GM19468 (cell line): ENCODE data around the gene CMKLR1.

ENCODE experiments used
- ATAC-seq: cut with Tn5 transposase; IDR thresholded peaks from one replicate; pipeline ENCODE4 v1.9.1; 2021; ENCODE audit warnings: mild to moderate bottlenecking, moderate library complexity, moderate number of reproducible peaks; ENCODE audit not compliant: unreplicated experiment; ENCODE audit errors: extremely low read depth

Gene CMKLR1

GRCh38 chr12:108318472-108319275 is 20.4 kb downstream of the CMKLR1 start:
- ATAC-seq = no peak

GRCh38 chr12:108317308-108318234 is 21.5 kb downstream of the CMKLR1 start:
- ATAC-seq = no peak

GRCh38 chr12:108316176-108317086 is 22.7 kb downstream of the CMKLR1 start:
- no peak for ATAC-seq

GRCh38 chr12:108315486-108316105 is 23.5 kb downstream of the CMKLR1 start:
- no peak for ATAC-seq

DNA sequence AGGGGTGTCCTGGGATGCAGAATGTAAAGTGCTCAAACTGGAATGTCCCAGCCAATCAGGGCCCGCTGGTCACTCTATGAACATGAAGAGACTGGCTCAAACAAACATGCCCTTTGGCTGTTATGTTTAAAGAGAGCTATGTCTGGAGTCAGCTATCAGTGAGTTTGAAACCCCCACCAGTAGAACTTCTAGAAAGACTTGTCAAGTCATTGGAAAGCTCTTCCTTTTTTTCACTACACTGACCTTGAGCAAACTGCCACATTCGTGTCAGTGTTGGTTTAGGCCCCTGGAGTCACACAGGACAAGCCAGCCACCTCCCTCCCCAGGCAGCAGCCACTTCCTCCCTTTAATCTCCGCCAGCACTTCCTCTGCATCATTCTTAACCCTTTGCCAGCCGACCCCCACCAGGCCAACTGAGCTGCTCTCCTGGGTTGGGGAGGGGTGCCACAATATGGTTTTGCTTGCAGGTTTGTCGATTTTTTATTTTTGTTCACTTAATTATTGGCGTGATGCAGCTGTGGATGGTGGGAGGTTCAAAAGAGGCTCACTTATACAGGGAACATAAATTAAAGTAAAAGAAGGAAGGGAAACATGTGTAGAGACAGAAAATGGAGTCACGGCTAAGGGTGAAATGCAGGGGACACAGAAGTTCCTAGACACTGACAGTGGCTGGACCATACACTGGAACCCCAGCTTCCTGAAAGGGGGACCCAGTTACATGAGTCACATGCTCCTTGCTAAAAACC is 25.3 kb downstream of the CMKLR1 start:
- ATAC-seq = no peak

- ATAC-seq = no peak
These were observed 25.9 kb downstream of the CMKLR1 start for GRCh38 chr12:108313241-108313605.

GRCh38 chr12:108312693-108313189 is 26.4 kb downstream of the CMKLR1 start:
- ATAC-seq = no peak

- no peak for ATAC-seq
These were observed 26.9 kb downstream of the CMKLR1 start for GRCh38 chr12:108312073-108312659.

- no peak for ATAC-seq
These were observed 27.5 kb downstream of the CMKLR1 start for GRCh38 chr12:108311605-108312004.

- ATAC-seq = no peak
These were observed 28.6 kb downstream of the CMKLR1 start for GRCh38 chr12:108310489-108310888.

- ATAC-seq = no peak
These were observed 29.3 kb downstream of the CMKLR1 start for GRCh38 chr12:108309674-108310312.

DNA sequence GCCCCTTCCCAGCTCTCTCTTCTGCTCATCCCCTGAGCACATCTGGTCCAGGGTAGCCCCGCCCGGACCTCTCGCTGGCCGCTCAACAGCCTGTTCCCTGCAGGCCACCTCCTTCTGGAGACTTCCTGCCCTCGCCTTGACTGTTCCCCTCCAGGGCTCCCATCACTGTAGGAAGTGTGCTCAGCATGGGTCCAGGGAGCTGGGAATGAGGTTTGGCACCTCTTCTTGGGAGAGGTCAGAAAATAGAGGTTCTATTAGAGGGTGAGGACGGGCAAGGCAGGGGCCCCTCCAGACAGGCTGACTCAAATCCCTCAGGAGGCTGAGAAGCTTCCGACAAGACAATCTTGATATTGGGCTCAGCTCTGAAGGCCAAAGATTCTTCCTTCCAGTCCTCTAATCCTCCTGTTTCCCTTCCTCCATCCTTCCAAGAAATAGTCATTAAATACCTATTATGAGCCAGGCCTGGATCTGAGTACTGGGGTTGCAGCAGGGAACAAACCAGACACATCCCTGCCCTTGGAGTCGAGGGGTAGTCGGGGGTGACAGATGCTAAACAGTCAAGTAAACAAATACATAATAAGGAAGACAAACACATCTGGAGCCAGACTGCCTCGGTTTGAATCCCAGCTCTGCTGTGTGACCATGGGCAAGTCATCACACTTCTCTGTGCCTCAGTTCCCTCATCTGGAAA is 30.6 kb downstream of the CMKLR1 start:
- no peak for ATAC-seq

DNA sequence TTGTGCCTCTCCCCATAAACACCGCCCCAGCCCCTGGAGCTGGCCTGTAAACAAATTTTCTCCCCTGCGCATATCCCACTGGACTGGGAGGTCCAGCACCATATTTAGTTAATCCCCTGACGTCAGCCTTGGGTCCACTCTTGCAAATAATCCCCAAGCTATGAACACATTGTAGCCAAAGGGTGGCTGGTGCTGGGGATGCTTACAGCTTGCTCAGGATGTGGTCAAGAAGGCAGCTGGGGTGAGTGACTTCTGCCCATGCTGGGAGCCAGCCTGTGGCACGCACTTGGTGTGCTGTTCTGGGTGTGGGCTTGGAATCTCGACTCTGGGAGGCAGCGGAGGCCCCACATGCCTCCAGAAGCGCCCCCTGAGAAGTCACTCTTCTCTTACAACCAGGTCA is 32.1 kb downstream of the CMKLR1 start:
- ATAC-seq = no peak

- ATAC-seq = no peak
These were observed 32.6 kb downstream of the CMKLR1 start for GRCh38 chr12:108306506-108306905.

DNA sequence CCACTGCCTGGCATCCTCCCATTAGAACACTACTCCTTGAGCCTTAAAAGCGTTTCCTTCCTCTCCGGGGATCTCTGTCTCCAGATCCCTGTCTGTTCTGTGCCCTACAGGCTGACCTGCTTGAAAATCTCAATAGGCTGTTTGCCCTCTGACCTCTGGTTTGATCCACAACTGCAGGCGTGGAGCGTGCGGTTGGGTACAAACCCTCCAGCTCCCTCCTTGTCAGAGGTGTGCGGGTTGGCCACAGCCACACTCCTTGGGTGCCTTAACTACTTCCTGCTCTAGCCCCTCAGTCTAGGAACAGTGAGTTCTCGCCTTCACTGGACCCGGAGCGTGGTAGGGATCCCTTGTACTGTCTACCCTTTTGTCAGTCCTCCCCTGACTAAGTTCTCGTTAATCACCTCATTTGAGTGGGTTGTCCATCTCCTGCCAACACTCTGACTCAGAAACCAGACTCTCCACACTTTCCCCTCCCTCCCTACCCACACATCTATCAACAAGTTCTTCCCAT is 33.1 kb downstream of the CMKLR1 start:
- no peak for ATAC-seq

GRCh38 chr12:108305520-108305919 is 33.6 kb downstream of the CMKLR1 start:
- ATAC-seq = no peak

- no peak for ATAC-seq
These were observed 34.5 kb downstream of the CMKLR1 start for GRCh38 chr12:108304633-108305032.
